Type B pancreatic cell (in vitro differentiated cells): ENCODE data around the gene ZDHHC24. TPM values are rescaled to one million over a fixed set of nuclear protein-coding genes. Genes with fewer than 3 reads are reported as not detected.

ENCODE experiments used
- DNase-seq: peaks from one replicate; pipeline ENCODE4 v3.0.0; 2021; ENCODE audit warnings: mixed read lengths; ENCODE audit not compliant: unreplicated experiment; ENCODE audit errors: extremely low spot score
- H3K27ac Mint-ChIP-seq: 2 replicates; pipeline ENCODE4 v1.8.0; 2021; ENCODE audit warnings: mild to moderate bottlenecking, mixed read lengths
- H3K27me3 Mint-ChIP-seq: 2 replicates; pipeline ENCODE4 v1.8.0; 2021; ENCODE audit warnings: mixed read lengths
- H3K36me3 Mint-ChIP-seq: 2 replicates; pipeline ENCODE4 v1.8.0; 2021; ENCODE audit warnings: mixed read lengths
- H3K4me1 Mint-ChIP-seq: one replicate; pipeline ENCODE4 v1.8.0; 2021; ENCODE audit warnings: mixed read lengths; ENCODE audit not compliant: unreplicated experiment
- H3K4me3 Mint-ChIP-seq: 2 replicates; pipeline ENCODE4 v1.8.0; 2021; ENCODE audit warnings: mild to moderate bottlenecking, mixed read lengths
- H3K9me3 Mint-ChIP-seq: 2 replicates; pipeline ENCODE4 v1.8.0; 2021; ENCODE audit warnings: mixed read lengths
- total RNA-seq: library from RNA; stranded (reverse); gene quantifications from 2 replicates; pipeline ENCODE4 v1.2.1, GENCODE V29; 2021; ENCODE audit warnings: low replicate concordance
- TF ChIP-seq, protein P1 (sequence below): fragments of 200-600 bp; sonication (generic); conservative IDR thresholded peaks from 2 replicates; pipeline ENCODE4 v1.5.0; 2021; ENCODE audit warnings: antibody characterized with exemption, mild to moderate bottlenecking

The ZDHHC24 gene
- total RNA-seq, 1 donor from 2014 or later, result 8.7 TPM

DNA sequence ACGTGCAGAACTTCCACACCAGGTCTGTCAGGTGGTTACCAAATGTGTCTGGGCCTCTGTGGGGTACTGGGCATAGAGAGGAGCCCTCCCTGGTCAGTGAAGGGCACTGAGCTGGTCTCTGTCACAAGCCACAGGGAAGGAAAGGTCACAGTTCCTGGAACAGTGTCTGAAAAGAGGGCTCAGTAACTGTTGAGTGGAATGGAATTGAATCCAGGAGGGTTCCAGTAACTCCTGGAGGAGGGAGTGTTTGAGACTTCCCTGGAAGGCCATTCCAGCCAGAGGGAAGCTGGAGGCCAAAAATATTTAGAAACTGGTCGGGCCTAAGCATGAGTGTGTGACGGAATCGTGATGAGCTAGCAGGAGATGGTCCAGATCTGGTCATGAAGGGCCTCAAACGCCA, 8.8 kb upstream of the ZDHHC24 start:
- H3K4me3 Mint-ChIP-seq, result no peak overlapping the region
- DNase-seq, result no peak
- H3K9me3 Mint-ChIP-seq, result no peaks in the 10 kb centered on the region
- no peaks in the 10 kb centered on the region for H3K27me3 Mint-ChIP-seq
- no peaks in the 10 kb centered on the region for H3K36me3 Mint-ChIP-seq
- TF ChIP-seq, protein P1, sequence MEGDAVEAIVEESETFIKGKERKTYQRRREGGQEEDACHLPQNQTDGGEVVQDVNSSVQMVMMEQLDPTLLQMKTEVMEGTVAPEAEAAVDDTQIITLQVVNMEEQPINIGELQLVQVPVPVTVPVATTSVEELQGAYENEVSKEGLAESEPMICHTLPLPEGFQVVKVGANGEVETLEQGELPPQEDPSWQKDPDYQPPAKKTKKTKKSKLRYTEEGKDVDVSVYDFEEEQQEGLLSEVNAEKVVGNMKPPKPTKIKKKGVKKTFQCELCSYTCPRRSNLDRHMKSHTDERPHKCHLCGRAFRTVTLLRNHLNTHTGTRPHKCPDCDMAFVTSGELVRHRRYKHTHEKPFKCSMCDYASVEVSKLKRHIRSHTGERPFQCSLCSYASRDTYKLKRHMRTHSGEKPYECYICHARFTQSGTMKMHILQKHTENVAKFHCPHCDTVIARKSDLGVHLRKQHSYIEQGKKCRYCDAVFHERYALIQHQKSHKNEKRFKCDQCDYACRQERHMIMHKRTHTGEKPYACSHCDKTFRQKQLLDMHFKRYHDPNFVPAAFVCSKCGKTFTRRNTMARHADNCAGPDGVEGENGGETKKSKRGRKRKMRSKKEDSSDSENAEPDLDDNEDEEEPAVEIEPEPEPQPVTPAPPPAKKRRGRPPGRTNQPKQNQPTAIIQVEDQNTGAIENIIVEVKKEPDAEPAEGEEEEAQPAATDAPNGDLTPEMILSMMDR, result no peak
- no peak overlapping the region for H3K27ac Mint-ChIP-seq
- H3K4me1 Mint-ChIP-seq, result no peaks in the 10 kb centered on the region

DNA sequence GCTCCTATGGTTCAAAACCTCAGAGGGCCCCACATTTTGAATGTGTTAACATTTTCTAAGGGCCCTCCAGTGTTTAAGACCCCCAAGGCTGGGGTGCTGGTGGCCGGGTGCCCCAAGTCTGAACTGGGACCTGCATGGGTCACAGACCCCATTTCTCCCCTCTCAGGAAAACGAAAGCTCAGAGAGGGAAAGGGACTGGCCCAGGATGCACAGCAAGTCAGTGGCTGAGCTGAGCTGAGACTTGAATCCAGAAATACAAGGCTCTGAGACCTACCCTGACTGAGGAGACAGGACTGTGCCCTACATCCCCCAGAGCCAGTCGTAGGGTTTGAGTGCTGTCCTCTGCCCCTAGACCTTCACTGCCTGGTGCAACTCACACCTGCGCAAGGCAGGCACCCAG, 5.0 kb upstream of the ZDHHC24 start:
- no peak for DNase-seq
- Mint-ChIP-seq H3K27ac (no peak overlapping the region), H3K9me3 (no peaks in the 10 kb centered on the region), H3K36me3 (no peaks in the 10 kb centered on the region), H3K4me1 (peaks cover 20% of the 10 kb centered on the region), H3K27me3 (peaks cover 9% of the 10 kb centered on the region), H3K4me3 (no peak overlapping the region)
- TF ChIP-seq, protein P1, result no peak

DNA sequence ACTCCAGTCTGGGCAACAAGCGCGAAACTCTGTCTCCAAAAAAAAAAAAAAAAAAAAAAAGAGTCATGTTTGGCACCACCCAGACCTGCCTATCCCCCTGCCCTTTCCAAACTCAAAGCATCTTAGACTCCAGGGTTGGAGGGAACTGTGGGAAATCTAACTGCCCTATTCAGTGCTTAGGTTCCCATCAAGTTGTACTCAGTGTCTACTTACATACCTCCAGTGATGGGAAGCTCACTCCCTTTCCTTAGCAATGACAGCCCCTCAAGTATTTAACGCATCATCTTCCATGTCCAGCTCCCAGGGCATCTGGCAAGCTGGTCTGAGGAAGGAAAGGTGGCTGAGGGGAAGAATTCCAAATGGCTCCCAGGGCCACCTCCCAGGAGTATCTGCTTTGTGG, 3.8 kb upstream of the ZDHHC24 start:
- TF ChIP-seq, protein P1, result no peak
- Mint-ChIP-seq H3K36me3 (no peaks in the 10 kb centered on the region), H3K27ac (no peak overlapping the region), H3K27me3 (peaks cover 9% of the 10 kb centered on the region), H3K4me3 (no peak overlapping the region), H3K9me3 (no peaks in the 10 kb centered on the region), H3K4me1 (peaks cover 25% of the 10 kb centered on the region)
- DNase-seq, result no peak

DNA sequence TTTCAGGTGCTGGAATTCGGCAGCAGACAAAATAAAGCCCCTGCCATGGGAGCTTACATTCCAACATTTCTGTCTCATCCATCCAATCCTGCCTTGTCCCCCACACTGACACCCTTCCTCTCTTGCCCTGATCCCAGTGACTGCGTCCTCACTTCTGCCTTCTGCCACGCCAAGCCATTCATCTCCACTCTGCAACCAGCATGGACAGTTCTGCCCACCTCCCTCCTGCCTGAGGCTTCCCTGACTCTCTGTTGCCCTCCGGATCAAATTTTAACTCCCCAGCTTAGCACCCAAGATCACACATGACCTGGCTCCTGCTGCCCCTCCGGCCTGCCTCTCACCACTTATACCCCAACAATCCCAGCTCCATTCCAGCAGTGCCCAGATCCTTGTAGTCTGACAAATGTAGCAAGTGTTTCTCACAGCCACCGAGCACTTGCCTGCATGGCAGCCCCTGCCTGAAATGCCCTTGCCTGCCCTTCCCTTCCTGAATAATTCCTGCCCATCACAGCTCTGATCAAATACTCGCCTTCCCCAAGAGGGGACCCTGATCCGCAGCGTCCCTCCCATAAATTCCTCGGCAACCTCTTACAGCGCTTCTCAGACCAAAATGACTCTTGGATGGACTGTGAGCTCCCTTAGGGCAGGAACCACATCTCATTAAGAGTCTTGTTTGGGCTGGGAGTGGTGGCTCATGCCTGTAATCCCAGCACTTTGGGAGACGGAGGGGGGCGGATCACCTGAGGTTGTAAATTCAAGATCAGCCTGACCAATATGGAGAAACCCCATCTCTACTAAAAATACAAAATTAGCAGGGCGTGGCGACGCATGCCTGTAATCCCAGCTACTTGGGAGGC, 3.2 kb upstream of the ZDHHC24 start:
- Mint-ChIP-seq H3K36me3 (no peaks in the 10 kb centered on the region), H3K27ac (peak overlapping the region; percentile 17), H3K9me3 (no peaks in the 10 kb centered on the region), H3K4me3 (peak overlapping the region; percentile 55), H3K27me3 (peaks cover 9% of the 10 kb centered on the region), H3K4me1 (peaks cover 29% of the 10 kb centered on the region)
- TF ChIP-seq, protein P1, result no peak
- no peak for DNase-seq

DNA sequence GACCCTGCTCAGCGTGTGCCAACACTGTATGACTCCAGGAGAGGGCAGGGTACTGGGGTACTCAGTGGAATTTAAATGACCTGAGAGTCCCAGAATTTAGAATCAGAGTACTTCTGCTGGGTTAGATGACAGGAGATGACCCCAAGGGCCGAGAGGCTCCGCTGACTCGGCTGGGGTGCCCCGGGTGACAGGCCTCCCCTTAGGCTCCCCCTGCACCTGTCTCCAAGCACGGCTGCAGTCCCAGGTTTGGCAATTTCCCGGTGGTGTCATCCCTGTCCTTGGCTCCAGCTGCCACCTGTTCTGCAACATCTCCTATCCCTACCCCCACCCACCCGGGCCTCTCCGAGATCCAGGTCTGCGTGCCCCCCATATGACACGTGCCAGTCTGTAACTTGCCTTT, 2.2 kb upstream of the ZDHHC24 start:
- no peaks in the 10 kb centered on the region for H3K36me3 Mint-ChIP-seq
- peaks cover 9% of the 10 kb centered on the region for H3K27me3 Mint-ChIP-seq
- peak overlapping the region; percentile 55 for H3K4me3 Mint-ChIP-seq
- H3K9me3 Mint-ChIP-seq, result no peaks in the 10 kb centered on the region
- peaks cover 35% of the 10 kb centered on the region for H3K4me1 Mint-ChIP-seq
- DNase-seq, result no peak
- H3K27ac Mint-ChIP-seq, result peak overlapping the region; percentile 17
- TF ChIP-seq, protein P1, result no peak
